Endothelial cell of umbilical vein (primary cell): ENCODE results near the gene SRPK2. TPM values are rescaled to one million over a fixed set of nuclear protein-coding genes. Genes with fewer than 3 reads are reported as not detected.

Experiments used
- BruUV-seq: library from RNA; stranded (reverse); fragments of 400-500 nt; replicated peaks from 2 replicates; lab custom pipeline; 2021; lab: Mats Ljungman, UMichigan
- CTCF ChIA-PET: fragments of 300-600, 350-600 bp; sonication (Branson Sonifier 250); formaldehyde crosslinking; loops from one replicate; lab custom pipeline; 2021; ENCODE audit warnings: antibody characterized with exemption, inconsistent platforms; lab: Charles Lee
- POLR2A ChIA-PET: fragments of 300-600, 350-600 bp; sonication (Branson Sonifier 250); formaldehyde crosslinking; loops from one replicate; lab custom pipeline; 2021; ENCODE audit warnings: antibody characterized with exemption, inconsistent platforms; lab: Charles Lee
- DNase-seq: peaks from one replicate; pipeline ENCODE4 v3.0.0-alpha.2; 2011; ENCODE audit warnings: low read depth, low spot score
- FAIRE-seq: peaks from 2 replicates; lab custom pipeline; 2011; peaks lifted over from hg19 to GRCh38; lab: Jason Lieb, UNC
- H2AFZ ChIP-seq: 2 replicates; pipeline ENCODE4 v1.6.0; 2012; ENCODE audit warnings: low read depth, low read length, control low read depth, inconsistent platforms
- H3K27ac ChIP-seq: 2 replicates; pipeline ENCODE4 v1.5.1; 2011; ENCODE audit warnings: low read depth, mild to moderate bottlenecking, control low read depth, low read length, moderate library complexity; ENCODE audit not compliant: insufficient read depth
- H3K27me3 ChIP-seq, 2 experiments: 2 replicates each; pipeline versions ENCODE4 v1.6.0 to v1.6.1; 2011; ENCODE audit warnings: low read length in 2 of 2, mixed read lengths in 1 of 2; ENCODE audit not compliant: control insufficient read depth in 2 of 2, insufficient read depth in 2 of 2
- H3K36me3 ChIP-seq, 2 experiments: 2 replicates in 1 of 2; 3 replicates in 1 of 2; pipeline ENCODE4 v1.5.1; 2011; ENCODE audit warnings: low read length in 2 of 2, mild to moderate bottlenecking in 1 of 2, moderate library complexity in 1 of 2; ENCODE audit not compliant: control insufficient read depth in 2 of 2, insufficient read depth in 2 of 2; ENCODE audit errors: extremely low read depth in 1 of 2
- H3K4me1 ChIP-seq: 3 replicates; pipeline ENCODE4 v1.5.1; 2011; ENCODE audit warnings: mild to moderate bottlenecking, low read length; ENCODE audit not compliant: control insufficient read depth, insufficient read depth; ENCODE audit errors: extremely low read depth
- H3K4me2 ChIP-seq: 2 replicates; pipeline ENCODE4 v1.6.1; 2011; ENCODE audit warnings: low read length, control low read depth, mixed read lengths; ENCODE audit not compliant: insufficient read depth
- H3K4me3 ChIP-seq, 3 experiments: fragments of 200-600 bp in 1 of 3; sonication (generic), shearing (Covaris generic) in 1 of 3; replicated peaks in 1 of 3; 2 replicates each; pipeline ENCODE4 v1.5.1; 2011 to 2016; ENCODE audit warnings: control low read depth in 3 of 3, low read length in 3 of 3, mild to moderate bottlenecking in 2 of 3, inconsistent platforms in 1 of 3, low read depth in 1 of 3, moderate library complexity in 1 of 3; ENCODE audit not compliant: insufficient read depth in 1 of 3
- H3K79me2 ChIP-seq: 2 replicates; pipeline ENCODE4 v1.6.0; 2012; ENCODE audit warnings: low read length, inconsistent platforms; ENCODE audit not compliant: control insufficient read depth, insufficient read depth
- H3K9ac ChIP-seq: replicated peaks from 2 replicates; pipeline ENCODE3; 2011; ENCODE audit warnings: low read length, control low read depth; ENCODE audit not compliant: insufficient read depth; ENCODE audit errors: extremely low read depth
- H3K9me1 ChIP-seq: replicated peaks from 3 replicates; pipeline ENCODE4 v1.6.0; 2011; ENCODE audit warnings: mild to moderate bottlenecking, low read length; ENCODE audit not compliant: control insufficient read depth, insufficient read depth; ENCODE audit errors: extremely low read depth
- H3K9me3 ChIP-seq: replicated peaks from 2 replicates; pipeline ENCODE4 v1.5.1; 2012; ENCODE audit warnings: low read length, inconsistent platforms; ENCODE audit not compliant: control insufficient read depth, insufficient read depth
- H4K20me1 ChIP-seq: replicated peaks from 2 replicates; pipeline ENCODE3; 2011; ENCODE audit warnings: mild to moderate bottlenecking, low read length; ENCODE audit not compliant: control insufficient read depth, insufficient read depth; ENCODE audit errors: extremely low read depth
- CTCF ChIP-seq, 2 donors: IDR thresholded peaks; 1 replicate in 1 of 2; 2 replicates in 1 of 2; pipeline ENCODE4 v1.5.1; 2011; ENCODE audit warnings: low read length in 2 of 2, mild to moderate bottlenecking in 2 of 2, moderate library complexity in 2 of 2, control low read depth in 1 of 2, inconsistent platforms in 1 of 2, low read depth in 1 of 2; ENCODE audit not compliant: insufficient read depth in 1 of 2; ENCODE audit errors: extremely low read depth in 1 of 2
- EZH2 ChIP-seq: IDR thresholded peaks from 2 replicates; pipeline ENCODE4 v1.6.1; 2012; ENCODE audit warnings: borderline replicate concordance, low read depth, mild to moderate bottlenecking, moderate library complexity, low read length, inconsistent platforms; ENCODE audit not compliant: severe bottlenecking
- FOS ChIP-seq: IDR thresholded peaks from 2 replicates; pipeline ENCODE4 v1.6.1; 2011; ENCODE audit warnings: mild to moderate bottlenecking, low read length, moderate library complexity, borderline replicate concordance; ENCODE audit not compliant: insufficient read depth
- GATA2 ChIP-seq: IDR thresholded peaks from 2 replicates; pipeline ENCODE4 v1.7.0; 2011; ENCODE audit warnings: low read depth, mild to moderate bottlenecking, moderate library complexity, mixed read lengths, low read length; ENCODE audit not compliant: insufficient read length, insufficient read depth
- JUN ChIP-seq: IDR thresholded peaks from 2 replicates; pipeline ENCODE4 v1.6.1; 2011; ENCODE audit warnings: borderline replicate concordance, low read depth; ENCODE audit not compliant: insufficient read length, insufficient read depth
- MAX ChIP-seq: IDR thresholded peaks from 2 replicates; pipeline ENCODE4 v1.6.1; 2011; ENCODE audit not compliant: insufficient read depth, insufficient read length
- MYC ChIP-seq: IDR thresholded peaks from one replicate; pipeline ENCODE4 v1.6.1; 2011; ENCODE audit warnings: mild to moderate bottlenecking, low read depth, low read length
- POLR2A ChIP-seq: IDR thresholded peaks from 2 replicates; pipeline ENCODE4 v1.6.1; 2012; ENCODE audit warnings: low read depth, mild to moderate bottlenecking, control low read depth, low read length
- POLR2AphosphoS5 ChIP-seq: IDR thresholded peaks from 2 replicates; pipeline ENCODE4 v1.6.1; 2012; ENCODE audit warnings: low read depth, mild to moderate bottlenecking, control low read depth, low read length, moderate library complexity; ENCODE audit not compliant: insufficient read depth
- dilution Hi-C: fragments of 300-500 bp; cut with MboI; formaldehyde crosslinking; loops from one replicate; pipeline ENCODE4 v1.15.0; 2019; ENCODE audit warnings: low sequenced_read_pairs; ENCODE audit not compliant: extremely low pct_ligation_motif_present
- intact Hi-C: fragments of 100-400 bp; cut with micrococcal nuclease; formaldehyde crosslinking; loops from one replicate; pipeline ENCODE4 v1.10.0; 2022
- polyA plus RNA-seq, 4 experiments: library from polyadenylated mRNA; depleted of rRNA in 3 of 4; stranded (reverse) in 3 of 4; unstranded in 1 of 4; fragments of >200 nt; gene quantifications; 2 replicates each; pipeline versions ENCODE4 v1.2.1 to v1.2.3, GENCODE V29; 2011 to 2012; ENCODE audit warnings: missing spikeins in 1 of 4
- total RNA-seq: library from RNA; stranded (reverse); gene quantifications from 2 replicates; pipeline ENCODE4 v1.2.3, GENCODE V29; 2021

The SRPK2 gene
- total and polyA plus RNA-seq, 2 donors (not counting 3 experiments of a cell fraction or from before 2014, with no cell fraction given), result 13.4 to 55.2 TPM

GRCh38 chr7:105250706-105251105, 138.0 kb downstream of the SRPK2 start:
- Histone ChIP-seq H2AFZ (no peak overlapping the region), H3K27ac (no peak overlapping the region), H4K20me1 (peaks cover 19% of the 10 kb centered on the region), H3K9me3 (no peaks in the 10 kb centered on the region), H3K9me1 (no peaks in the 10 kb centered on the region), H3K9ac (no peak overlapping the region), H3K4me1 (peaks cover 12% of the 10 kb centered on the region), H3K4me2 (no peak overlapping the region), H3K79me2 (peaks cover 39% of the 10 kb centered on the region), H3K27me3 (no peaks in the 10 kb centered on the region), H3K36me3 (no peaks in the 10 kb centered on the region), H3K4me3 (no peak overlapping the region)
- intact Hi-C loops (no loop called here), dilution Hi-C loops (no loop called here)
- no peak for FAIRE-seq
- TF ChIP-seq MYC (no peak), FOS (no peak), CTCF (IDR thresholded peaks at IDR 0.05; ENCODE audit: extremely low read depth in 1 of 2, insufficient read depth in 1 of 2, low read depth in 1 of 2, low read length in 2 of 2) (no peak), GATA2 (no peak), POLR2AphosphoS5 (no peak), JUN (no peak), POLR2A (no peak), EZH2 (no peak), MAX (no peak)
- no peak for DNase-seq
- POLR2A ChIA-PET, result no interaction called here
- no TSS peak for BruUV-seq
- CTCF ChIA-PET, result interaction anchor here (0.8 to 1.3 kb wide), 4 partner anchors 14 to 41 kb away, joined by 3 to 4 read pairs (median 3); no protein-coding TSS in a partner anchor
